SK-N-SH (cell line): ENCODE data around the gene CLEC6A. TPM values are rescaled to one million over a fixed set of nuclear protein-coding genes. Genes with fewer than 3 reads are reported as not detected.

Source experiments
- CTCF ChIA-PET: fragments of 300-600, 350-600 bp; formaldehyde crosslinking; extraction: SDS; loops from one replicate; lab custom pipeline; 2021; lab: Yijun Ruan, JAX
- POLR2A ChIA-PET: fragments of 350-600 bp; sonication (Branson Sonifier 250); formaldehyde crosslinking; extraction: SDS; loops from one replicate; lab custom pipeline; 2020; ENCODE audit warnings: antibody characterized with exemption, inconsistent platforms; lab: Yijun Ruan, JAX
- DNase-seq: peaks from one replicate; pipeline ENCODE4 v3.0.0; 2012
- H2AFZ ChIP-seq: fragments of 200-600 bp; sonication (generic); 2 replicates; pipeline ENCODE4 v1.8.1; 2016; ENCODE audit warnings: antibody characterized with exemption, mild to moderate bottlenecking, low read depth
- H3F3A ChIP-seq: fragments of 200-600 bp; sonication (generic); replicated peaks from 2 replicates; pipeline ENCODE3; 2016; ENCODE audit warnings: antibody characterized with exemption, mild to moderate bottlenecking; ENCODE audit not compliant: insufficient read depth
- H3K27ac ChIP-seq, 2 experiments: fragments of 200-500 bp in 1 of 2; fragments of 200-600 bp in 1 of 2; sonication (Bioruptor generic) in 1 of 2; sonication (generic), shearing (Covaris generic) in 1 of 2; 2 replicates each; pipeline versions ENCODE4 v1.5.1 to v1.6.1; 2014 to 2016; ENCODE audit warnings: low read depth in 2 of 2, inconsistent platforms in 1 of 2, low read length in 1 of 2, mild to moderate bottlenecking in 1 of 2, mixed read lengths in 1 of 2
- H3K27me3 ChIP-seq: fragments of 200-600 bp; sonication (generic), shearing (Covaris generic); 2 replicates; pipeline ENCODE4 v1.6.1; 2016; ENCODE audit warnings: mixed run types; ENCODE audit not compliant: insufficient read depth
- H3K36me3 ChIP-seq, 2 experiments: fragments of 200-500 bp in 1 of 2; fragments of 200-600 bp in 1 of 2; sonication (Bioruptor generic) in 1 of 2; sonication (generic) in 1 of 2; replicated peaks in 1 of 2; 2 replicates each; pipeline versions ENCODE3 to v1.5.1; 2014 to 2016; ENCODE audit warnings: low read length in 1 of 2, mild to moderate bottlenecking in 1 of 2; ENCODE audit not compliant: insufficient read depth in 2 of 2, control insufficient read depth in 1 of 2
- H3K4me1 ChIP-seq, 2 experiments: fragments of 200-500 bp in 1 of 2; fragments of 200-600 bp in 1 of 2; sonication (Bioruptor generic) in 1 of 2; sonication (generic), shearing (Covaris generic) in 1 of 2; 2 replicates each; pipeline versions ENCODE4 v1.5.1 to v1.6.1; 2014 to 2016; ENCODE audit warnings: low read depth in 1 of 2, low read length in 1 of 2, mixed run types in 1 of 2; ENCODE audit not compliant: insufficient read depth in 2 of 2, control insufficient read depth in 1 of 2
- H3K4me2 ChIP-seq: fragments of 200-600 bp; sonication (generic), shearing (Covaris generic); 2 replicates; pipeline ENCODE4 v1.6.1; 2017; ENCODE audit warnings: mixed run types
- H3K4me3 ChIP-seq, 2 experiments: fragments of 200-500 bp in 1 of 2; fragments of 200-600 bp in 1 of 2; sonication (Bioruptor generic) in 1 of 2; sonication (generic), shearing (Covaris generic) in 1 of 2; 2 replicates each; pipeline versions ENCODE4 v1.5.1 to v1.8.1; 2014 to 2016; ENCODE audit warnings: low read depth in 2 of 2, inconsistent platforms in 1 of 2, low read length in 1 of 2, mild to moderate bottlenecking in 1 of 2, mixed read lengths in 1 of 2, moderate library complexity in 1 of 2
- H3K79me2 ChIP-seq: fragments of 200-600 bp; sonication (generic); 2 replicates; pipeline ENCODE4 v1.8.1; 2017; ENCODE audit warnings: mild to moderate bottlenecking; ENCODE audit not compliant: insufficient read depth
- H3K9ac ChIP-seq: fragments of 200-600 bp; sonication (generic); 2 replicates; pipeline ENCODE4 v1.6.1; 2017; ENCODE audit warnings: mixed run types
- H3K9me2 ChIP-seq: fragments of 200-600 bp; sonication (generic); 2 replicates; pipeline ENCODE4 v1.6.1; 2017; ENCODE audit warnings: mixed run types
- H3K9me3 ChIP-seq: fragments of 200-600 bp; sonication (generic); 2 replicates; pipeline ENCODE4 v1.6.1; 2017; ENCODE audit warnings: mixed run types, mild to moderate bottlenecking, moderate library complexity
- H4K20me1 ChIP-seq: fragments of 200-600 bp; sonication (generic); 2 replicates; pipeline ENCODE4 v1.6.1; 2017; ENCODE audit warnings: mild to moderate bottlenecking, mixed run types; ENCODE audit not compliant: insufficient read depth
- CTCF ChIP-seq: fragments of 200-600 bp; sonication (generic); IDR thresholded peaks from 2 replicates; pipeline ENCODE4 v1.6.1; 2017; ENCODE audit warnings: antibody characterized with exemption, mild to moderate bottlenecking, moderate library complexity
- ELF1 ChIP-seq: IDR thresholded peaks from 2 replicates; pipeline ENCODE4 v1.4.0; 2012
- RCOR1 ChIP-seq: fragments of 150-350 bp; IDR thresholded peaks from 2 replicates; pipeline ENCODE4 v1.6.1; 2017; ENCODE audit warnings: antibody characterized with exemption, low read length
- YY1 ChIP-seq: IDR thresholded peaks from 2 replicates; pipeline ENCODE4 v1.4.0; 2012; ENCODE audit warnings: low read depth, mild to moderate bottlenecking
- WGBS: methylation state at CpG from one replicate; pipeline ENCODE4 v1.1.6; 2017; ENCODE audit warnings: low lambda C conversion rate; 5-methylcytosine and 5-hydroxymethylcytosine counted together
- polyA plus RNA-seq, 3 experiments: library from polyadenylated mRNA; depleted of rRNA; stranded (reverse); fragments of >200 nt; gene quantifications; 2 replicates each; pipeline ENCODE4 v1.2.3, GENCODE V29; 2012
- TF ChIP-seq, protein P1 (sequence below): IDR thresholded peaks from 2 replicates; pipeline ENCODE4 v1.4.0; 2012; ENCODE audit warnings: low read depth, borderline replicate concordance

Gene CLEC6A
- polyA plus RNA-seq, 1 of the 3 experiments (the other 2 are of a cell fraction) = not detected

GRCh38 chr12:8508910-8509841, 53.4 kb downstream of the CLEC6A start:
- Histone ChIP-seq H3K9ac (no peak overlapping the region), H3K9me2 (no peaks in the 10 kb centered on the region), H3F3A (no peaks in the 10 kb centered on the region), H3K9me3 (no peaks in the 10 kb centered on the region), H3K36me3 (no peaks in the 10 kb centered on the region)
- 6% methylated on average over 9 of the region's 12 CpGs for WGBS
- TF ChIP-seq RCOR1 (no peak), YY1 (no peak), CTCF (no peak)
- TF ChIP-seq, protein P1, sequence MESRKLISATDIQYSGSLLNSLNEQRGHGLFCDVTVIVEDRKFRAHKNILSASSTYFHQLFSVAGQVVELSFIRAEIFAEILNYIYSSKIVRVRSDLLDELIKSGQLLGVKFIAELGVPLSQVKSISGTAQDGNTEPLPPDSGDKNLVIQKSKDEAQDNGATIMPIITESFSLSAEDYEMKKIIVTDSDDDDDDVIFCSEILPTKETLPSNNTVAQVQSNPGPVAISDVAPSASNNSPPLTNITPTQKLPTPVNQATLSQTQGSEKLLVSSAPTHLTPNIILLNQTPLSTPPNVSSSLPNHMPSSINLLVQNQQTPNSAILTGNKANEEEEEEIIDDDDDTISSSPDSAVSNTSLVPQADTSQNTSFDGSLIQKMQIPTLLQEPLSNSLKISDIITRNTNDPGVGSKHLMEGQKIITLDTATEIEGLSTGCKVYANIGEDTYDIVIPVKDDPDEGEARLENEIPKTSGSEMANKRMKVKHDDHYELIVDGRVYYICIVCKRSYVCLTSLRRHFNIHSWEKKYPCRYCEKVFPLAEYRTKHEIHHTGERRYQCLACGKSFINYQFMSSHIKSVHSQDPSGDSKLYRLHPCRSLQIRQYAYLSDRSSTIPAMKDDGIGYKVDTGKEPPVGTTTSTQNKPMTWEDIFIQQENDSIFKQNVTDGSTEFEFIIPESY = no peak
- TF ChIP-seq, all 33 proteins: peak for 0
- Histone ChIP-seq H4K20me1 (no peaks in the 10 kb centered on the region), H3K79me2 (no peaks in the 10 kb centered on the region), H3K27me3 (peaks cover 7% of the 10 kb centered on the region; the same call in 1 of the 2 replicates), H3K4me1 (no peaks in the 10 kb centered on the region), H3K4me2 (no peak overlapping the region), H3K27ac (no peak overlapping the region), H2AFZ (no peak overlapping the region), H3K4me3 (no peak overlapping the region)
- CTCF ChIA-PET = interaction anchor here (0.7 to 0.8 kb wide), 2 partner anchors 35 kb away, joined by 3 to 4 read pairs; no protein-coding TSS in a partner anchor
- POLR2A ChIA-PET = no interaction called here
- no peak for DNase-seq

GRCh38 chr12:8513256-8513655, 57.5 kb downstream of the CLEC6A start, which contains the start of gene CLEC4D:
CLEC4D (plus strand) TSS chr12:8513503; CDS start chr12:8513733, 230 bp downstream.
- H3K79me2 ChIP-seq = no peaks in the 10 kb centered on the region
- H3K4me3 ChIP-seq = no peak within 1 kb of the TSS
- H4K20me1 ChIP-seq = no peaks in the 10 kb centered on the region
- H3K9ac ChIP-seq = no peak within 1 kb of the TSS
- H3K36me3 ChIP-seq = no peaks in the 10 kb centered on the region
- peaks cover 7% of the 10 kb centered on the region; the same call in 1 of the 2 replicates for H3K27me3 ChIP-seq
- no peak within 1 kb of the TSS for H3K27ac ChIP-seq
- WGBS = 6% methylated on average over 4 of the region's 4 CpGs
- no peak within 1 kb of the TSS for H2AFZ ChIP-seq
- no peaks in the 10 kb centered on the region for H3F3A ChIP-seq
- H3K9me3 ChIP-seq = no peaks in the 10 kb centered on the region
- ChIA-PET CTCF (interaction anchor here (1.5 kb wide), 1 partner anchor 31 kb away, joined by 6 read pairs; no protein-coding TSS in a partner anchor), POLR2A (no interaction called here)
- H3K4me1 ChIP-seq = no peaks in the 10 kb centered on the region
- H3K9me2 ChIP-seq = no peaks in the 10 kb centered on the region
- no peak within 1 kb of the TSS for H3K4me2 ChIP-seq
- TF ChIP-seq ELF1 = no peak
- DNase-seq = no peak
